ENCODE data around the gene SIGLEC1. TPM values are rescaled to one million over a fixed set of nuclear protein-coding genes. Genes with fewer than 3 reads are reported as not detected.

SIGLEC1 gene
- 0.06 TPM in 1 of 2 replicates, not detected in the other for total RNA-seq (2013; cell fraction: nucleolus; rRNA removed)
- not detected in 2 replicates for total RNA-seq (2014; rRNA removed)
- total RNA-seq (2014; rRNA removed; fragmentation: Illumina TruSeq; extraction: Trizol): not detected in 2 replicates
- 0.05 TPM in 1 of 2 replicates, not detected in the other for total RNA-seq (2021)
- not detected for polyA plus RNA-seq (2011; ENCODE audit: low read depth)
- not detected in 2 replicates for polyA plus RNA-seq (2011; rRNA removed)
- not detected in 2 replicates for polyA plus RNA-seq (2011; cell fraction: cytosol; rRNA removed)
- 0.03 TPM in 1 of 2 replicates, not detected in the other for polyA plus RNA-seq (2011; cell fraction: nucleus; rRNA removed)
- polyA plus RNA-seq (2012): not detected in 2 replicates
- not detected in 2 replicates for polyA plus RNA-seq (2014; fragmentation: Illumina TruSeq; extraction: Trizol)
- not detected for polyA plus RNA-seq (2014; fragmentation: Nextera tagmentation; extraction: Ambion mirVana)
- not detected in 2 replicates for polyA plus RNA-seq (2014; rRNA removed)
- not detected for polyA plus RNA-seq (2016; fragmentation: Nextera tagmentation; extraction: Ambion mirVana)
- not detected in 2 replicates for polyA minus RNA-seq (2011; rRNA and poly(A)+ RNA removed)
- polyA minus RNA-seq (2011; cell fraction: cytosol; rRNA and poly(A)+ RNA removed): not detected in 2 replicates
- not detected in 2 replicates for polyA minus RNA-seq (2011; cell fraction: nucleus; rRNA and poly(A)+ RNA removed)
- percentile 4 among the genes with signal in this experiment for Bru-seq, nascent RNA
- percentile 22 among the genes with signal in this experiment for BruChase-seq, experiment 1, labeled RNA remaining after a 6-hour chase
- percentile 4 among the genes with signal in this experiment for BruChase-seq, experiment 2, labeled RNA remaining after a 2-hour chase
- long read RNA-seq, experiment 1: 0 reads
- long read RNA-seq, experiment 2: 0 reads

DNA sequence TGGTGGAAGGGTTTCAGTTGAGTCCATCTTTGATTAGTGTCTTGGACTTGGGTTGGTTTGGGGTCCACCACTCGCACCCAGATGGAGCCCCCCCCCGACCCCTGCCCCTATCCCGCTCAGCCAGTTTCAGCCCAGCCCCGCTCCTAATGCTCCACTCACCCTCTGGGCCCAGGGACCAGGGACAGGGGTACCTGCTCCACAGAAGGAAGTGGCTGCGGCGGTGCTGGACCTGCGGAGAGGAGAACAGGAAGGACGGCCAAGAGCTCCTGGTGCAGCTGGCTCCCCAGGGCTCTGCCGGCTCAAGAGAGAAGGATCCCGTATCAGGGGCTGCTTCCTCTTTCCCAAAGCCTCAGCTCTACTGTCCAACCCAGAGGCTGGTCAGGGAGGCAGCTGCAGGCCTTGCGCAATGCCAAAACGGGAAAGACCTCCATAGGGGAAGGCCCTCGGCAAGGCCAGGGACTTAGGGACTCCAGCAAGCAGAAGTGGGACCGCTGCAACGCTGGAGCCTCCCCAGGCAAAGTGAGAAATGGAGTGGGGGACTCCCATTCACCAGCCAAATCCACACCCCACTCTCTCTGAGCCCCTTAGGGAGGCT, at the start of gene SIGLEC1:
Gene SIGLEC1, minus strand, starts transcription at position 322 of the 595 bp plus-strand sequence. CDS start 5,472 bp downstream, outside the sequence.
- no peak within 1 kb of the TSS for H3K9ac ChIP-seq (ENCODE audit: control insufficient read depth, insufficient read depth, low read length)
- CTCF ChIA-PET: interaction anchor here (2.0 to 3.8 kb wide), 3 partner anchors 35 to 149 kb away, joined by 6 to 51 read pairs (median 9); partner anchors contain the start of gene ADISSP
- ATAC-seq: no peak

More for the DNA sequence above, at the start of gene SIGLEC1:
- BruUV-seq (replicated peaks): no TSS peak
- in situ Hi-C loops (cut with MboI): no loop called here
- Histone ChIP-seq H3K4me2 (ENCODE audit: control insufficient read depth, insufficient read depth) (no peak within 1 kb of the TSS), H3K9me3 (replicated peaks; ENCODE audit: control insufficient read depth, insufficient read depth, low read length) (no peaks in the 10 kb centered on the region), H3K79me2 (ENCODE audit: control insufficient read depth, insufficient read depth, low read length) (no peaks in the 10 kb centered on the region), H3K27me3 (replicated peaks in 1 of 2; ENCODE audit: control insufficient read depth in 2 of 2, insufficient read depth in 2 of 2, low read length in 1 of 2) (no peaks in the 10 kb centered on the region), H3K36me3 (ENCODE audit: control insufficient read depth in 2 of 2, insufficient read depth in 2 of 2, low read length in 1 of 2) (no peaks in the 10 kb centered on the region), H3K4me3 (no peak within 1 kb of the TSS), H4K20me1 (ENCODE audit: control insufficient read depth, insufficient read depth) (no peaks in the 10 kb centered on the region), H2AFZ (ENCODE audit: control insufficient read depth, low read depth, low read length) (no peak within 1 kb of the TSS; the same call in 1 of the 2 replicates), H3K27ac (ENCODE audit: control insufficient read depth, insufficient read depth) (no peak within 1 kb of the TSS), H3K4me1 (ENCODE audit: control insufficient read depth, insufficient read depth, low read length) (peaks cover 5% of the 10 kb centered on the region)
- DNase-seq (ENCODE audit: low read depth, low spot score): no peak
- FAIRE-seq: no peak
- ChIA-PET POLR2A (interaction anchor here (0.6 kb wide), 1 partner anchor 11 kb away, joined by 4 read pairs; no protein-coding TSS in a partner anchor), SMC1A (ENCODE audit: uncharacterized antibody, unreplicated experiment) (no interaction called here), RAD21 (ENCODE audit: unreplicated experiment) (no interaction called here)
- 67% methylated on average over 15 of the region's 15 CpGs for WGBS (ENCODE audit: insufficient coverage, insufficient replicate concordance, low lambda C conversion rate, missing lambda C conversion rate)
- TF ChIP-seq, protein P1, sequence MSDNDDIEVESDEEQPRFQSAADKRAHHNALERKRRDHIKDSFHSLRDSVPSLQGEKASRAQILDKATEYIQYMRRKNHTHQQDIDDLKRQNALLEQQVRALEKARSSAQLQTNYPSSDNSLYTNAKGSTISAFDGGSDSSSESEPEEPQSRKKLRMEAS (IDR thresholded peaks at IDR 0.05; ENCODE audit: low read depth, low read length): no peak
- TF ChIP-seq MEF2A (IDR thresholded peaks at IDR 0.05; ENCODE audit: insufficient read depth, low read depth, low read length) (no peak), PML (IDR thresholded peaks at IDR 0.05; ENCODE audit: low read length) (no peak), FOXK2 (IDR thresholded peaks at IDR 0.05) (no peak), HCFC1 (IDR thresholded peaks at IDR 0.05; ENCODE audit: low read length) (no peak), CREM (IDR thresholded peaks at IDR 0.05; ENCODE audit: low read depth) (no peak), ZZZ3 (IDR thresholded peaks at IDR 0.05; ENCODE audit: control insufficient read depth, insufficient read length, low read depth) (no peak)
- TF ChIP-seq, protein P2, sequence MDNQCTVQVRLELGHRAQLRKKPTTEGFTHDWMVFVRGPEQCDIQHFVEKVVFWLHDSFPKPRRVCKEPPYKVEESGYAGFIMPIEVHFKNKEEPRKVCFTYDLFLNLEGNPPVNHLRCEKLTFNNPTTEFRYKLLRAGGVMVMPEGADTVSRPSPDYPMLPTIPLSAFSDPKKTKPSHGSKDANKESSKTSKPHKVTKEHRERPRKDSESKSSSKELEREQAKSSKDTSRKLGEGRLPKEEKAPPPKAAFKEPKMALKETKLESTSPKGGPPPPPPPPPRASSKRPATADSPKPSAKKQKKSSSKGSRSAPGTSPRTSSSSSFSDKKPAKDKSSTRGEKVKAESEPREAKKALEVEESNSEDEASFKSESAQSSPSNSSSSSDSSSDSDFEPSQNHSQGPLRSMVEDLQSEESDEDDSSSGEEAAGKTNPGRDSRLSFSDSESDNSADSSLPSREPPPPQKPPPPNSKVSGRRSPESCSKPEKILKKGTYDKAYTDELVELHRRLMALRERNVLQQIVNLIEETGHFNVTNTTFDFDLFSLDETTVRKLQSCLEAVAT (IDR thresholded peaks at IDR 0.05): no peak
- intact Hi-C loops (cut with micrococcal nuclease; ENCODE audit: unreplicated experiment): loop anchor here (5.0 to 10.0 kb wide), 2 partner anchors 142 to 495 kb away; no protein-coding TSS in a partner anchor
